ENCODE data around the gene NGEF. TPM values are rescaled to one million over a fixed set of nuclear protein-coding genes. Genes with fewer than 3 reads are reported as not detected.

The NGEF gene
- total and polyA plus RNA-seq, 12 donors = 10.1 to 467 (median 46.1) TPM

GRCh38 chr2:232838406-232838874, 174.6 kb downstream of the NGEF start:
- 57 to 70% (median 60%) methylated on average over 2 of the region's 2 CpGs for WGBS, 4 donors
- peak overlapping the region in 1 of 5 donors; percentile 53 for H3K27ac ChIP-seq
- intact Hi-C loops (cut with DNase I) = no loop called here
- H3K4me3 ChIP-seq = no peak overlapping the region
- H3K27me3 ChIP-seq = no peaks in the 10 kb centered on the region
- TF ChIP-seq POLR2A (IDR thresholded peaks at IDR 0.05) = no peak
- TF ChIP-seq, protein P1, sequence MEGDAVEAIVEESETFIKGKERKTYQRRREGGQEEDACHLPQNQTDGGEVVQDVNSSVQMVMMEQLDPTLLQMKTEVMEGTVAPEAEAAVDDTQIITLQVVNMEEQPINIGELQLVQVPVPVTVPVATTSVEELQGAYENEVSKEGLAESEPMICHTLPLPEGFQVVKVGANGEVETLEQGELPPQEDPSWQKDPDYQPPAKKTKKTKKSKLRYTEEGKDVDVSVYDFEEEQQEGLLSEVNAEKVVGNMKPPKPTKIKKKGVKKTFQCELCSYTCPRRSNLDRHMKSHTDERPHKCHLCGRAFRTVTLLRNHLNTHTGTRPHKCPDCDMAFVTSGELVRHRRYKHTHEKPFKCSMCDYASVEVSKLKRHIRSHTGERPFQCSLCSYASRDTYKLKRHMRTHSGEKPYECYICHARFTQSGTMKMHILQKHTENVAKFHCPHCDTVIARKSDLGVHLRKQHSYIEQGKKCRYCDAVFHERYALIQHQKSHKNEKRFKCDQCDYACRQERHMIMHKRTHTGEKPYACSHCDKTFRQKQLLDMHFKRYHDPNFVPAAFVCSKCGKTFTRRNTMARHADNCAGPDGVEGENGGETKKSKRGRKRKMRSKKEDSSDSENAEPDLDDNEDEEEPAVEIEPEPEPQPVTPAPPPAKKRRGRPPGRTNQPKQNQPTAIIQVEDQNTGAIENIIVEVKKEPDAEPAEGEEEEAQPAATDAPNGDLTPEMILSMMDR (IDR thresholded peaks at IDR 0.05) = no peak
- peaks cover 0 to 53% of the 10 kb centered on the region in 2 donors for H3K36me3 ChIP-seq (replicated peaks in 1 of 2)
- H3K4me1 ChIP-seq (replicated peaks in 1 of 2) = peaks cover 7 to 27% of the 10 kb centered on the region in 2 donors
- H3K9me3 ChIP-seq (replicated peaks in 1 of 3) = no peaks in the 10 kb centered on the region
- peak in 1 of 7 donors; percentile 10 for DNase-seq

GRCh38 chr2:232836934-232837333, 176.1 kb downstream of the NGEF start:
- Histone ChIP-seq H3K9me3 (replicated peaks in 1 of 3) (no peaks in the 10 kb centered on the region), H3K36me3 (replicated peaks in 1 of 2) (peaks cover 0 to 65% of the 10 kb centered on the region in 2 donors), H3K4me3 (no peak overlapping the region), H3K4me1 (replicated peaks in 1 of 2) (peaks cover 7 to 27% of the 10 kb centered on the region in 2 donors), H3K27ac (no peak overlapping the region), H3K27me3 (no peaks in the 10 kb centered on the region)
- intact Hi-C loops (cut with DNase I) = no loop called here
- 90 to 97% (median 96%) methylated on average over 3 to 4 of the region's 4 CpGs for WGBS, 4 donors
- DNase-seq = no peak
- TF ChIP-seq, protein P1 (IDR thresholded peaks at IDR 0.05) = no peak
- TF ChIP-seq POLR2A (IDR thresholded peaks at IDR 0.05) = no peak

DNA sequence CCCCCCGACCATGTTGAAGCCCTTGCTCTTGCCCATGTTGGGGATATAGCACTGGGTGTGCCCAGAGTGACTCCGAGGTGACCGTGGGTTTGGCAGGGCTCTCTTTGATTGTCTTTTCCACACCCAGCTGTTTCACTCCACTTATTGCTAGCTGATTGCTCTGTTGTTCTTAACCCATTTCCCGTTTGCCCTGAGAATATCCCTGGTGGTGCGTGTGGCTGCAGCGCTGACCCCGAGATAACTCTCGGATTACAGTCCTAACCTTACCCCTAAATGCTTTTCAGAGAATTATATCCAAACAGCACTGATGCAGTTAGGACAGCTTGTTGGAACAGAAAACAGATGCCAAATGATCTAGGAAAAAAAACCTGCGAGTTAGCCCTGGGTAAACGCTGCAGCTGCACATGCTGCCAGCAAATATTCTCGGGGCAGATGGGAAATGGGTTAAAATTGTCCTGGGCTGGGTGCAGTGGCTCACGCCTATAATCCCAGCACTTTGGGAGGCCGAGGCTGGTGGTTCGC, 177.3 kb downstream of the NGEF start:
- intact Hi-C loops (cut with DNase I) = no loop called here
- 78 to 90% (median 83%) methylated on average over 14 of the region's 14 CpGs for WGBS, 4 donors
- no peak for TF ChIP-seq POLR2A (IDR thresholded peaks at IDR 0.05)
- TF ChIP-seq, protein P1 (IDR thresholded peaks at IDR 0.05) = no peak
- Histone ChIP-seq H3K4me1 (replicated peaks in 1 of 2) (peaks cover 7 to 27% of the 10 kb centered on the region in 2 donors), H3K27ac (no peak overlapping the region), H3K36me3 (replicated peaks in 1 of 2) (peaks cover 0 to 67% of the 10 kb centered on the region in 2 donors), H3K9me3 (replicated peaks in 1 of 3) (no peaks in the 10 kb centered on the region), H3K4me3 (no peak overlapping the region), H3K27me3 (no peaks in the 10 kb centered on the region)
- no peak for DNase-seq

DNA sequence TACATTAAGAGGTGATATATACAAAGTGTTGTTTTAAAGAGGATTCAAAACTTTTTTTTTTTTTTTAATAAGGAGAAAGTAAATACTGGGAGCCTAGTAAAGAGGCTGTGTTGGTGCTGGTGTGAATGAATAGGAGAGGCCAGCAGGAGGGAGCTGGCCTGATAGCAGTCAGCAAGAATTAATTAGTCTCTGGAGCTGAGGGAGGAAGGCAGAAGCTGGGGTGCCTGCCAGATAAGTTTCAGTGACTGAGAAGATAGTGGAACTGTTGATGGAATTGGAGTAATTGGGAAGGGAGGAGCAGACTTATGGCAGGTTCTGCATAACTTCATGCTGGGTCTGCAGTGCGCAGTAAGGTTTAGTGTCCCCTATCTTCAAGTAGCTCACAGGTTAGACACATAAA, 179.2 kb downstream of the NGEF start:
- TF ChIP-seq, protein P1 (IDR thresholded peaks at IDR 0.05) = no peak
- TF ChIP-seq POLR2A (IDR thresholded peaks at IDR 0.05) = no peak
- H3K9me3 ChIP-seq (replicated peaks in 1 of 3) = no peaks in the 10 kb centered on the region
- H3K36me3 ChIP-seq (replicated peaks in 1 of 2) = peaks cover 0 to 67% of the 10 kb centered on the region in 2 donors
- no peak overlapping the region for H3K27ac ChIP-seq
- no peaks in the 10 kb centered on the region for H3K27me3 ChIP-seq
- intact Hi-C loops (cut with DNase I) = no loop called here
- 92 to 100% (median 97%) methylated on average over 1 of the region's 1 CpG for WGBS, 4 donors
- DNase-seq = no peak
- H3K4me3 ChIP-seq = no peak overlapping the region
- peaks cover 7 to 14% of the 10 kb centered on the region in 2 donors for H3K4me1 ChIP-seq (replicated peaks in 1 of 2)

All from adrenal gland (tissue), 12 donors.